Left lung (tissue), 10 donors: Measurements from ENCODE around the gene KCNG2. TPM values are rescaled to one million over a fixed set of nuclear protein-coding genes. Genes with fewer than 3 reads are reported as not detected.

ENCODE experiments used
- ATAC-seq: fragments of 200-7000 bp; cut with Tn5 transposase; one replicate; pipeline ENCODE4 v1.9.1; 2020; ENCODE audit warnings: moderate library complexity
- DNase-seq, 4 donors: peaks; one replicate each; pipeline ENCODE4 v3.0.0-alpha.2; 2013 to 2020
- H3K27ac ChIP-seq, 2 donors: fragments of 200-600 bp; sonication (generic) in 1 of 2; one replicate each; pipeline versions ENCODE4 v1.5.0 to v1.8.0; 2020 to 2021
- H3K27me3 ChIP-seq, 2 donors: fragments of 200-600 bp; sonication (generic) in 1 of 2; one replicate each; pipeline versions ENCODE4 v1.5.0 to v1.8.0; 2020 to 2021
- H3K36me3 ChIP-seq, 2 donors: fragments of 200-600 bp; sonication (generic) in 1 of 2; one replicate each; pipeline versions ENCODE4 v1.5.0 to v1.8.0; 2020 to 2021
- H3K4me1 ChIP-seq, 2 donors: fragments of 200-600 bp; one replicate each; pipeline ENCODE4 v1.8.0; 2021
- H3K4me3 ChIP-seq, 2 donors: fragments of 200-600 bp; sonication (generic) in 1 of 2; one replicate each; pipeline versions ENCODE4 v1.5.0 to v1.8.0; 2020 to 2021; ENCODE audit warnings: mild to moderate bottlenecking in 1 of 2
- H3K9me3 ChIP-seq, 2 donors: fragments of 200-600 bp; sonication (generic) in 1 of 2; one replicate each; pipeline versions ENCODE4 v1.5.0 to v1.8.0; 2020 to 2021
- CTCF ChIP-seq, 2 donors: fragments of 200-600 bp; sonication (generic) in 1 of 2; IDR thresholded peaks; one replicate each; pipeline versions ENCODE4 v1.5.0 to v1.8.0; 2021; ENCODE audit warnings: antibody characterized with exemption in 2 of 2
- intact Hi-C, 2 donors: fragments of 100-400 bp; cut with DNase I; formaldehyde crosslinking; loops; one replicate each; pipeline versions ENCODE4 v1.11.2 to v1.14.2; 2022
- polyA plus RNA-seq, 6 donors: library from polyadenylated mRNA; unstranded; fragments of 120-200 nt; gene quantifications; one replicate each; pipeline ENCODE4 v1.2.1, GENCODE V29; 2013; ENCODE audit not compliant: insufficient read length in 6 of 6
- total RNA-seq, 2 donors: library from RNA; stranded (reverse); fragmentation: NEBNext Ultra II Directional; extraction: Animal tissue kit (Norgen Biotek cat#: 25700); gene quantifications; one replicate each; pipeline ENCODE4 v1.2.1, GENCODE V29; 2021
- donor health status: DM: no; HTN: yes; CAD: no.
- donor health status: DM: no; HTN: no; CAD: no.

KCNG2 gene
- total and polyA plus RNA-seq, 8 donors, result 0.17 to 1.1 (median 0.31) TPM

- ATAC-seq (no peak), DNase-seq (no peak)
- Histone ChIP-seq H3K27ac (no peak overlapping the region), H3K4me1 (peaks cover 8 to 58% of the 10 kb centered on the region in 2 donors), H3K9me3 (no peaks in the 10 kb centered on the region), H3K27me3 (peaks cover 19 to 78% of the 10 kb centered on the region in 2 donors), H3K36me3 (no peaks in the 10 kb centered on the region), H3K4me3 (no peak overlapping the region)
- intact Hi-C loops, result no loop called here
- no peak for TF ChIP-seq CTCF (IDR thresholded peaks at IDR 0.05)
These were observed 8.4 kb upstream of the KCNG2 start for GRCh38 chr18:79789091-79789891.

GRCh38 chr18:79789901-79790890, 7.5 kb upstream of the KCNG2 start:
- peak overlapping the region in 1 of 2 donors; percentile 91 for H3K27ac ChIP-seq
- H3K4me3 ChIP-seq, result no peak overlapping the region
- peaks cover 19 to 69% of the 10 kb centered on the region in 2 donors for H3K27me3 ChIP-seq
- H3K4me1 ChIP-seq, result peaks cover 8 to 65% of the 10 kb centered on the region in 2 donors
- no peak for TF ChIP-seq CTCF (IDR thresholded peaks at IDR 0.05)
- H3K9me3 ChIP-seq, result no peaks in the 10 kb centered on the region
- intact Hi-C loops, result no loop called here
- no peak for ATAC-seq
- peak in 1 of 4 donors; percentile 51 for DNase-seq
- H3K36me3 ChIP-seq, result no peaks in the 10 kb centered on the region

GRCh38 chr18:79790996-79791972, 6.5 kb upstream of the KCNG2 start:
- Histone ChIP-seq H3K27me3 (peaks cover 17 to 68% of the 10 kb centered on the region in 2 donors), H3K9me3 (no peaks in the 10 kb centered on the region)
- peak; percentile 52 to 74 (median 61) for DNase-seq

More at GRCh38 chr18:79790996-79791972, 6.5 kb upstream of the KCNG2 start:
- no peak for TF ChIP-seq CTCF (IDR thresholded peaks at IDR 0.05)
- no peaks in the 10 kb centered on the region for H3K36me3 ChIP-seq
- peaks cover 8 to 72% of the 10 kb centered on the region in 2 donors for H3K4me1 ChIP-seq
- peak overlapping the region in 1 of 2 donors; percentile 6 for H3K4me3 ChIP-seq
- intact Hi-C loops, result no loop called here
- H3K27ac ChIP-seq, result peak overlapping the region in 1 of 2 donors; percentile 91
- ATAC-seq, result peak; percentile 67
